ENCODE results near the gene SPRYD3. TPM values are rescaled to one million over a fixed set of nuclear protein-coding genes. Genes with fewer than 3 reads are reported as not detected.

SPRYD3 gene
- total RNA-seq, 1 donor from 2014 or later, result 49.1 TPM

GRCh38 chr12:53122961-53123468 is 43.8 kb upstream of the SPRYD3 start:
- TF ChIP-seq, protein P1, sequence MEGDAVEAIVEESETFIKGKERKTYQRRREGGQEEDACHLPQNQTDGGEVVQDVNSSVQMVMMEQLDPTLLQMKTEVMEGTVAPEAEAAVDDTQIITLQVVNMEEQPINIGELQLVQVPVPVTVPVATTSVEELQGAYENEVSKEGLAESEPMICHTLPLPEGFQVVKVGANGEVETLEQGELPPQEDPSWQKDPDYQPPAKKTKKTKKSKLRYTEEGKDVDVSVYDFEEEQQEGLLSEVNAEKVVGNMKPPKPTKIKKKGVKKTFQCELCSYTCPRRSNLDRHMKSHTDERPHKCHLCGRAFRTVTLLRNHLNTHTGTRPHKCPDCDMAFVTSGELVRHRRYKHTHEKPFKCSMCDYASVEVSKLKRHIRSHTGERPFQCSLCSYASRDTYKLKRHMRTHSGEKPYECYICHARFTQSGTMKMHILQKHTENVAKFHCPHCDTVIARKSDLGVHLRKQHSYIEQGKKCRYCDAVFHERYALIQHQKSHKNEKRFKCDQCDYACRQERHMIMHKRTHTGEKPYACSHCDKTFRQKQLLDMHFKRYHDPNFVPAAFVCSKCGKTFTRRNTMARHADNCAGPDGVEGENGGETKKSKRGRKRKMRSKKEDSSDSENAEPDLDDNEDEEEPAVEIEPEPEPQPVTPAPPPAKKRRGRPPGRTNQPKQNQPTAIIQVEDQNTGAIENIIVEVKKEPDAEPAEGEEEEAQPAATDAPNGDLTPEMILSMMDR (IDR thresholded peaks at IDR 0.05; ENCODE audit: borderline replicate concordance), result no peak
- intact Hi-C loops (cut with micrococcal nuclease), result no loop called here

GRCh38 chr12:53120685-53121525 is 41.7 kb upstream of the SPRYD3 start:
- Histone ChIP-seq H3K4me1 (peaks cover 8% of the 10 kb centered on the region), H3K27me3 (ENCODE audit: low read depth) (no peaks in the 10 kb centered on the region), H3K27ac (replicated peaks) (no peak overlapping the region), H3K4me3 (no peak overlapping the region), H3K36me3 (no peaks in the 10 kb centered on the region), H3K9me3 (replicated peaks) (no peaks in the 10 kb centered on the region)
- no peak for DNase-seq
- TF ChIP-seq, protein P1 (IDR thresholded peaks at IDR 0.05; ENCODE audit: borderline replicate concordance), result no peak
- intact Hi-C loops (cut with micrococcal nuclease), result no loop called here

More at GRCh38 chr12:53122961-53123468, 43.8 kb upstream of the SPRYD3 start:
- Histone ChIP-seq H3K27ac (replicated peaks) (no peak overlapping the region), H3K9me3 (replicated peaks) (no peaks in the 10 kb centered on the region), H3K27me3 (ENCODE audit: low read depth) (no peaks in the 10 kb centered on the region), H3K4me1 (no peaks in the 10 kb centered on the region), H3K36me3 (no peaks in the 10 kb centered on the region), H3K4me3 (no peak overlapping the region)
- no peak for DNase-seq

- no peak for DNase-seq
- TF ChIP-seq, protein P1 (IDR thresholded peaks at IDR 0.05; ENCODE audit: borderline replicate concordance), result no peak
- intact Hi-C loops (cut with micrococcal nuclease), result no loop called here
Measured at GRCh38 chr12:53118751-53119300, 39.6 kb upstream of the SPRYD3 start.

GRCh38 chr12:53115891-53116648 is 36.9 kb upstream of the SPRYD3 start:
- no peak for DNase-seq
- H3K27ac ChIP-seq (replicated peaks), result peak overlapping the region; percentile 86
- no peak overlapping the region for H3K4me3 ChIP-seq
- H3K27me3 ChIP-seq (ENCODE audit: low read depth), result no peaks in the 10 kb centered on the region
- peaks cover 17% of the 10 kb centered on the region for H3K4me1 ChIP-seq
- intact Hi-C loops (cut with micrococcal nuclease), result no loop called here
- H3K9me3 ChIP-seq (replicated peaks), result no peaks in the 10 kb centered on the region
- H3K36me3 ChIP-seq, result no peaks in the 10 kb centered on the region
- TF ChIP-seq, protein P1 (IDR thresholded peaks at IDR 0.05; ENCODE audit: borderline replicate concordance), result no peak

More at GRCh38 chr12:53118751-53119300, 39.6 kb upstream of the SPRYD3 start:
- no peak overlapping the region for H3K4me3 ChIP-seq
- no peaks in the 10 kb centered on the region for H3K36me3 ChIP-seq
- H3K4me1 ChIP-seq, result peaks cover 17% of the 10 kb centered on the region
- H3K27me3 ChIP-seq (ENCODE audit: low read depth), result no peaks in the 10 kb centered on the region
- no peaks in the 10 kb centered on the region for H3K9me3 ChIP-seq (replicated peaks)
- H3K27ac ChIP-seq (replicated peaks), result no peak overlapping the region

- intact Hi-C loops (cut with micrococcal nuclease), result no loop called here
- TF ChIP-seq, protein P1 (IDR thresholded peaks at IDR 0.05; ENCODE audit: borderline replicate concordance), result no peak
- no peak overlapping the region for H3K4me3 ChIP-seq
- H3K9me3 ChIP-seq (replicated peaks), result no peaks in the 10 kb centered on the region
- H3K4me1 ChIP-seq, result peaks cover 17% of the 10 kb centered on the region
- H3K27ac ChIP-seq (replicated peaks), result peak overlapping the region; percentile 86
- no peak for DNase-seq
- no peaks in the 10 kb centered on the region for H3K27me3 ChIP-seq (ENCODE audit: low read depth)
- no peaks in the 10 kb centered on the region for H3K36me3 ChIP-seq
Measured at GRCh38 chr12:53115112-53115890, 36.1 kb upstream of the SPRYD3 start.
